Suprapubic skin (tissue), 4 donors: Measurements from ENCODE around the gene HCFC1. TPM values are rescaled to one million over a fixed set of nuclear protein-coding genes. Genes with fewer than 3 reads are reported as not detected.

ENCODE experiments used
- DNase-seq, 2 donors: peaks; one replicate each; pipeline ENCODE4 v3.0.0-alpha.2; 2019; ENCODE audit warnings: low spot score in 2 of 2
- H3K27ac ChIP-seq: fragments of 200-600 bp; sonication (generic); one replicate; pipeline ENCODE4 v1.5.1; 2019
- H3K27me3 ChIP-seq: fragments of 200-600 bp; sonication (generic); one replicate; pipeline ENCODE4 v1.5.1; 2019
- H3K36me3 ChIP-seq: fragments of 200-600 bp; sonication (generic); one replicate; pipeline ENCODE4 v1.5.1; 2019
- H3K4me1 ChIP-seq: fragments of 200-600 bp; sonication (generic); one replicate; pipeline ENCODE4 v1.5.1; 2019
- H3K4me3 ChIP-seq: fragments of 200-600 bp; sonication (generic); one replicate; pipeline ENCODE4 v1.5.1; 2019; ENCODE audit warnings: mild to moderate bottlenecking
- H3K9me3 ChIP-seq: fragments of 200-600 bp; sonication (generic); one replicate; pipeline ENCODE4 v1.5.1; 2019
- CTCF ChIP-seq, 2 donors: fragments of 200-600 bp in 1 of 2; fragments of 450-650 bp in 1 of 2; sonication (generic) in 1 of 2; IDR thresholded peaks; one replicate each; pipeline ENCODE4 v1.5.1; 2016 to 2019; ENCODE audit warnings: antibody characterized with exemption in 2 of 2, mild to moderate bottlenecking in 1 of 2, moderate library complexity in 1 of 2
- EP300 ChIP-seq: sonication (generic); formaldehyde crosslinking; IDR thresholded peaks from one replicate; pipeline ENCODE4 v1.6.1; 2017; ENCODE audit warnings: antibody characterized with exemption
- POLR2A ChIP-seq, 2 donors: fragments of 450-650 bp; IDR thresholded peaks; one replicate each; pipeline ENCODE4 v1.6.1; 2017; ENCODE audit warnings: antibody characterized with exemption in 2 of 2, mild to moderate bottlenecking in 2 of 2, moderate library complexity in 2 of 2
- POLR2AphosphoS5 ChIP-seq, 3 donors: sonication (generic); formaldehyde crosslinking; IDR thresholded peaks; one replicate each; pipeline ENCODE4 v1.6.1; 2017; ENCODE audit warnings: antibody characterized with exemption in 3 of 3
- WGBS: methylation state at CpG from one replicate; pipeline ENCODE4 v1.1.5; 2018; 5-methylcytosine and 5-hydroxymethylcytosine counted together
- total RNA-seq, 4 donors: library from RNA; depleted of rRNA; stranded (reverse); fragments of >200 nt; gene quantifications; one replicate each; pipeline ENCODE4 v1.1.0, GENCODE V29; 2016

Gene HCFC1
- total RNA-seq, 4 donors from 2014 or later, result 51.9 to 72.2 (median 55.3) TPM

DNA sequence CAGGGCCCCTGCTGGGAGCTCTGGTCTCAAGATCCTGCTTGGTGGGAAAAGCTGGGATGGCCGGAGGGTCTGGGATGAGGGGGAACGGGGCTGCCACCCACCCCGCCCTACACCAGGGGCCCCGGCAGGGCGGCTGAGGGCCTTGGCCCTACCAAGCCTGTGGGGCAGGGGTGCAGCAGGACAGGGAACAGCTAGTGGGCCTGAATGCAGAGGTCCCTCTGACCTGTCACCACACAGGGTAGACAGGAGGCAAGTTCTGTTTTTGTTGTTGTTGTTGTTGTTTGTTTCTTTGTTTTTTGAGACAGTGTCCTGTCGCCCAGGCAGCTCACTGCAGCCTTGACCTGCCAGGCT lies 26.8 kb downstream of the HCFC1 start:
- Histone ChIP-seq H3K9me3 (no peaks in the 10 kb centered on the region), H3K27ac (no peak overlapping the region), H3K27me3 (no peaks in the 10 kb centered on the region), H3K36me3 (peaks cover 10% of the 10 kb centered on the region), H3K4me3 (peak overlapping the region; percentile 39), H3K4me1 (peaks cover 13% of the 10 kb centered on the region)
- WGBS, result 47% methylated on average over 6 of the region's 6 CpGs
- no peak for DNase-seq
- no peak for TF ChIP-seq CTCF (IDR thresholded peaks at IDR 0.05)
- TF ChIP-seq POLR2A (IDR thresholded peaks at IDR 0.05), result no peak
- no peak for TF ChIP-seq EP300
- no peak for TF ChIP-seq POLR2AphosphoS5 (IDR thresholded peaks at IDR 0.05)

- H3K27me3 ChIP-seq, result no peaks in the 10 kb centered on the region
- WGBS, result 29% methylated on average over 8 of the region's 31 CpGs
- H3K4me3 ChIP-seq, result peak within 1 kb of the TSS; percentile 39
- TF ChIP-seq POLR2A (IDR thresholded peaks at IDR 0.05) (no peak), CTCF (IDR thresholded peaks at IDR 0.05) (no peak), POLR2AphosphoS5 (IDR thresholded peaks at IDR 0.05) (no peak), EP300 (no peak)
- H3K9me3 ChIP-seq, result no peaks in the 10 kb centered on the region
- peak within 1 kb of the TSS; percentile 45 for H3K27ac ChIP-seq
- peaks cover 13% of the 10 kb centered on the region for H3K4me1 ChIP-seq
- H3K36me3 ChIP-seq, result peaks cover 5% of the 10 kb centered on the region
- no peak for DNase-seq
These were observed 27.3 kb downstream of the HCFC1 start, which contains the start of gene RENBP for GRCh38 chrX:153944140-153944799. Gene RENBP, minus strand, starts transcription at chrX:153944643. Its CDS starts 33 bp downstream, at chrX:153944610.

- no peaks in the 10 kb centered on the region for H3K27me3 ChIP-seq
- H3K27ac ChIP-seq, result no peak overlapping the region
- 50% methylated on average over 16 of the region's 23 CpGs for whole genome bisulfite sequencing
- DNase-seq, result no peak
- H3K36me3 ChIP-seq, result no peaks in the 10 kb centered on the region
- peaks cover 4% of the 10 kb centered on the region for H3K4me1 ChIP-seq
- TF ChIP-seq EP300, result no peak
- no peak for TF ChIP-seq CTCF (IDR thresholded peaks at IDR 0.05)
- TF ChIP-seq POLR2AphosphoS5 (IDR thresholded peaks at IDR 0.05), result no peak
- no peak for TF ChIP-seq POLR2A (IDR thresholded peaks at IDR 0.05)
- peak overlapping the region; percentile 39 for H3K4me3 ChIP-seq
- no peaks in the 10 kb centered on the region for H3K9me3 ChIP-seq
These were observed 30.0 kb downstream of the HCFC1 start for GRCh38 chrX:153941336-153942252.

- peaks cover 9% of the 10 kb centered on the region for H3K4me1 ChIP-seq
- 69% methylated on average over 7 of the region's 7 CpGs for WGBS
These were observed 32.0 kb downstream of the HCFC1 start for GRCh38 chrX:153939573-153939972.

More at GRCh38 chrX:153939573-153939972, 32.0 kb downstream of the HCFC1 start:
- Histone ChIP-seq H3K27me3 (no peaks in the 10 kb centered on the region), H3K4me3 (no peak overlapping the region), H3K27ac (no peak overlapping the region), H3K9me3 (no peaks in the 10 kb centered on the region), H3K36me3 (no peaks in the 10 kb centered on the region)
- no peak for DNase-seq
- TF ChIP-seq EP300, result no peak
- TF ChIP-seq POLR2A (IDR thresholded peaks at IDR 0.05), result no peak
- TF ChIP-seq CTCF (IDR thresholded peaks at IDR 0.05), result no peak
- no peak for TF ChIP-seq POLR2AphosphoS5 (IDR thresholded peaks at IDR 0.05)
